ENCODE data around the gene ATL2.
A peak's percentile ranks its signal among the peaks of the same experiment; 100 is the strongest.

Gene ATL2

GRCh38 chr2:38266382-38267061 lies 110.6 kb downstream of the ATL2 start:
- H3K4me3 ChIP-seq (replicated peaks in 1 of 2; ENCODE audit: low read depth in 2 of 2, low read length in 2 of 2), result no peak overlapping the region
- no peak for DNase-seq (ENCODE audit: low read depth in 2 of 2)
- no peak for TF ChIP-seq CTCF (IDR thresholded peaks at IDR 0.05; ENCODE audit: low read depth, low read length)

GRCh38 chr2:38265461-38265860 lies 111.6 kb downstream of the ATL2 start:
- no peak for TF ChIP-seq CTCF (IDR thresholded peaks at IDR 0.05; ENCODE audit: low read depth, low read length)
- DNase-seq (ENCODE audit: low read depth in 2 of 2), result no peak
- H3K4me3 ChIP-seq (replicated peaks in 1 of 2; ENCODE audit: low read depth in 2 of 2, low read length in 2 of 2), result no peak overlapping the region

GRCh38 chr2:38264396-38265221 lies 112.5 kb downstream of the ATL2 start:
- no peak for TF ChIP-seq CTCF (IDR thresholded peaks at IDR 0.05; ENCODE audit: low read depth, low read length)
- DNase-seq (ENCODE audit: low read depth in 2 of 2), result peak in 1 of 2 donors; percentile 19
- H3K4me3 ChIP-seq (replicated peaks in 1 of 2; ENCODE audit: low read depth in 2 of 2, low read length in 2 of 2), result no peak overlapping the region

GRCh38 chr2:38263293-38263692 lies 113.8 kb downstream of the ATL2 start:
- no peak for DNase-seq (ENCODE audit: low read depth in 2 of 2)
- no peak overlapping the region for H3K4me3 ChIP-seq (replicated peaks in 1 of 2; ENCODE audit: low read depth in 2 of 2, low read length in 2 of 2)
- TF ChIP-seq CTCF (IDR thresholded peaks at IDR 0.05; ENCODE audit: low read depth, low read length), result no peak

GRCh38 chr2:38262069-38262871 lies 114.8 kb downstream of the ATL2 start:
- no peak for DNase-seq (ENCODE audit: low read depth in 2 of 2)
- no peak for TF ChIP-seq CTCF (IDR thresholded peaks at IDR 0.05; ENCODE audit: low read depth, low read length)
- H3K4me3 ChIP-seq (replicated peaks in 1 of 2; ENCODE audit: low read depth in 2 of 2, low read length in 2 of 2), result no peak overlapping the region

GRCh38 chr2:38261569-38262068 lies 115.5 kb downstream of the ATL2 start:
- no peak for TF ChIP-seq CTCF (IDR thresholded peaks at IDR 0.05; ENCODE audit: low read depth, low read length)
- DNase-seq (ENCODE audit: low read depth in 2 of 2), result no peak
- no peak overlapping the region for H3K4me3 ChIP-seq (replicated peaks in 1 of 2; ENCODE audit: low read depth in 2 of 2, low read length in 2 of 2)

Measured in cardiac fibroblast (primary cell).